HG03575 (cell line): ENCODE data around the gene AFF4.
"Not testable (repeated sequence)": the region's sequence is repeated elsewhere in the genome, so short reads cannot be mapped to it uniquely, and the experiment has no call there.

Experiments used
- ATAC-seq: cut with Tn5 transposase; IDR thresholded peaks from one replicate; pipeline ENCODE4 v1.9.1; 2021; ENCODE audit not compliant: unreplicated experiment, insufficient number of reproducible peaks, low FRiP score; ENCODE audit errors: extremely low read depth

The AFF4 gene

GRCh38 chr5:132961887-132962286, 1.5 kb downstream of the AFF4 start:
- no peak for ATAC-seq

- not testable (repeated sequence) for ATAC-seq
Observed at GRCh38 chr5:132961123-132961815, 2.2 kb downstream of the AFF4 start.

GRCh38 chr5:132956166-132956799, 7.2 kb downstream of the AFF4 start:
- not testable (repeated sequence) for ATAC-seq

GRCh38 chr5:132953710-132954109, 9.7 kb downstream of the AFF4 start:
- no peak for ATAC-seq

- ATAC-seq = no peak
Observed at GRCh38 chr5:132952829-132953228, 10.6 kb downstream of the AFF4 start.

- ATAC-seq = no peak
Observed at GRCh38 chr5:132951897-132952296, 11.5 kb downstream of the AFF4 start.

- no peak for ATAC-seq
Observed at GRCh38 chr5:132949136-132949535, 14.3 kb downstream of the AFF4 start.

- ATAC-seq = no peak
Observed at GRCh38 chr5:132947671-132948070, 15.8 kb downstream of the AFF4 start.

GRCh38 chr5:132945315-132945714, 18.1 kb downstream of the AFF4 start:
- not testable (repeated sequence) for ATAC-seq

GRCh38 chr5:132943362-132944022, 19.9 kb downstream of the AFF4 start:
- no peak for ATAC-seq

GRCh38 chr5:132941331-132941730, 22.1 kb downstream of the AFF4 start:
- no peak for ATAC-seq

- ATAC-seq = no peak
Observed at GRCh38 chr5:132928062-132928407, 35.4 kb downstream of the AFF4 start.

- no peak for ATAC-seq
Observed at GRCh38 chr5:132927355-132928061, 35.9 kb downstream of the AFF4 start.

- no peak for ATAC-seq
Observed at GRCh38 chr5:132926437-132926836, 37.0 kb downstream of the AFF4 start.

- no peak for ATAC-seq
Observed at GRCh38 chr5:132916086-132916485, 47.3 kb downstream of the AFF4 start.

GRCh38 chr5:132915681-132916080, 47.8 kb downstream of the AFF4 start:
- ATAC-seq = no peak

GRCh38 chr5:132909702-132910101, 53.7 kb downstream of the AFF4 start:
- no peak for ATAC-seq

GRCh38 chr5:132907161-132907560, 56.3 kb downstream of the AFF4 start:
- ATAC-seq = no peak

GRCh38 chr5:132905938-132906337, 57.5 kb downstream of the AFF4 start:
- no peak for ATAC-seq

- ATAC-seq = no peak
Observed at GRCh38 chr5:132901730-132902129, 61.7 kb downstream of the AFF4 start.
